PFSK-1 (cell line): ENCODE measurements around the gene KCTD5.

Experiments
- FOXP2 ChIP-seq: optimal IDR thresholded peaks from 2 replicates; pipeline ENCODE3; 2011; ENCODE audit warnings: borderline replicate concordance, control low read depth, inconsistent platforms; ENCODE audit not compliant: insufficient read depth; ENCODE audit errors: extremely low read length, extremely low read depth
- POLR2AphosphoS5 ChIP-seq: IDR thresholded peaks from 2 replicates; pipeline ENCODE4 v1.6.1; 2012; ENCODE audit warnings: low read depth, mild to moderate bottlenecking, control low read depth, low read length, moderate library complexity
- SIN3A ChIP-seq: IDR thresholded peaks from 2 replicates; pipeline ENCODE4 v1.6.1; 2012; ENCODE audit warnings: mild to moderate bottlenecking, low read length, moderate library complexity, borderline replicate concordance; ENCODE audit not compliant: insufficient read depth
- TAF1 ChIP-seq: IDR thresholded peaks from 2 replicates; pipeline ENCODE4 v1.6.1; 2012; ENCODE audit warnings: low read length, control low read depth, borderline replicate concordance; ENCODE audit not compliant: insufficient read depth
- TF ChIP-seq, protein P1 (sequence below), 2 experiments: IDR thresholded peaks; 2 replicates each; pipeline versions ENCODE4 v1.6.1 to v1.8.0; 2011 to 2012; ENCODE audit warnings: low read depth in 2 of 2, low read length in 2 of 2, control low read depth in 1 of 2, inconsistent platforms in 1 of 2, mild to moderate bottlenecking in 1 of 2, moderate library complexity in 1 of 2; ENCODE audit not compliant: insufficient read depth in 1 of 2

DNA sequence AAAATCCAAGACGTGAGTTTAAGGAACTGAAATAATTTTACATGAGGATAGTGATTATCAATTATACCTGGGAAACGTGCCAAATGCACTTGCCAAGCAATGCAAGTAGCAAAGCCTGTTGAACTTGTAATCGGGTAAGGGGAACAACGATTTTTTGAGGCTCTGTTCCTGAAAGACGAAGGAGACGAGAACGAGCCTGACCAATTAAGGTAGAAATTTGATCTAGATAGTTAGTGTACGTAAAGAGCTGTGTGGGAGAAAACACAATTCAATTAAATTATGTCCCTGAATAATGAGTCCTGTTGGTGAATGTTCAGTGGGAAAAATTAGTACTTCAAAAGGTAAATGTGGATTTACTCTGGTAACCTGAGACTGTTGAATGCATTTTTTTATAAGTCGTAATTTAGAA is 17.7 kb upstream of the KCTD5 start:
- TF ChIP-seq POLR2AphosphoS5 (no peak), FOXP2 (no peak), SIN3A (no peak), TAF1 (no peak)
- TF ChIP-seq, protein P1, sequence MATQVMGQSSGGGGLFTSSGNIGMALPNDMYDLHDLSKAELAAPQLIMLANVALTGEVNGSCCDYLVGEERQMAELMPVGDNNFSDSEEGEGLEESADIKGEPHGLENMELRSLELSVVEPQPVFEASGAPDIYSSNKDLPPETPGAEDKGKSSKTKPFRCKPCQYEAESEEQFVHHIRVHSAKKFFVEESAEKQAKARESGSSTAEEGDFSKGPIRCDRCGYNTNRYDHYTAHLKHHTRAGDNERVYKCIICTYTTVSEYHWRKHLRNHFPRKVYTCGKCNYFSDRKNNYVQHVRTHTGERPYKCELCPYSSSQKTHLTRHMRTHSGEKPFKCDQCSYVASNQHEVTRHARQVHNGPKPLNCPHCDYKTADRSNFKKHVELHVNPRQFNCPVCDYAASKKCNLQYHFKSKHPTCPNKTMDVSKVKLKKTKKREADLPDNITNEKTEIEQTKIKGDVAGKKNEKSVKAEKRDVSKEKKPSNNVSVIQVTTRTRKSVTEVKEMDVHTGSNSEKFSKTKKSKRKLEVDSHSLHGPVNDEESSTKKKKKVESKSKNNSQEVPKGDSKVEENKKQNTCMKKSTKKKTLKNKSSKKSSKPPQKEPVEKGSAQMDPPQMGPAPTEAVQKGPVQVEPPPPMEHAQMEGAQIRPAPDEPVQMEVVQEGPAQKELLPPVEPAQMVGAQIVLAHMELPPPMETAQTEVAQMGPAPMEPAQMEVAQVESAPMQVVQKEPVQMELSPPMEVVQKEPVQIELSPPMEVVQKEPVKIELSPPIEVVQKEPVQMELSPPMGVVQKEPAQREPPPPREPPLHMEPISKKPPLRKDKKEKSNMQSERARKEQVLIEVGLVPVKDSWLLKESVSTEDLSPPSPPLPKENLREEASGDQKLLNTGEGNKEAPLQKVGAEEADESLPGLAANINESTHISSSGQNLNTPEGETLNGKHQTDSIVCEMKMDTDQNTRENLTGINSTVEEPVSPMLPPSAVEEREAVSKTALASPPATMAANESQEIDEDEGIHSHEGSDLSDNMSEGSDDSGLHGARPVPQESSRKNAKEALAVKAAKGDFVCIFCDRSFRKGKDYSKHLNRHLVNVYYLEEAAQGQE (IDR thresholded peaks at IDR 0.05; ENCODE audit: insufficient read depth in 1 of 2, low read depth in 2 of 2, low read length in 2 of 2) = no peak
